DMS53 treated with DMSO at 0.1 percent for 48 hours (cell line): ENCODE data around the gene FBXW5.

Experiments used
- DNase-seq: peaks from one replicate; lab custom pipeline; 2025; ENCODE audit not compliant: unreplicated experiment; lab: John Stamatoyannopoulos, UW

Gene FBXW5

GRCh38 chr9:136978073-136978864, 33.7 kb upstream of the FBXW5 start:
- peak; percentile 23 for DNase-seq

GRCh38 chr9:136977649-136978072, 33.1 kb upstream of the FBXW5 start:
- DNase-seq: no peak

GRCh38 chr9:136977223-136977622, 32.7 kb upstream of the FBXW5 start, which contains the start of gene PTGDS:
TSS of gene PTGDS (plus strand) at chr9:136977504. CDS start at chr9:136977579, 75 bp downstream.
- no peak for DNase-seq

GRCh38 chr9:136975644-136976043, 31.1 kb upstream of the FBXW5 start:
- no peak for DNase-seq

GRCh38 chr9:136974817-136975535, 30.4 kb upstream of the FBXW5 start:
- DNase-seq: no peak

DNA sequence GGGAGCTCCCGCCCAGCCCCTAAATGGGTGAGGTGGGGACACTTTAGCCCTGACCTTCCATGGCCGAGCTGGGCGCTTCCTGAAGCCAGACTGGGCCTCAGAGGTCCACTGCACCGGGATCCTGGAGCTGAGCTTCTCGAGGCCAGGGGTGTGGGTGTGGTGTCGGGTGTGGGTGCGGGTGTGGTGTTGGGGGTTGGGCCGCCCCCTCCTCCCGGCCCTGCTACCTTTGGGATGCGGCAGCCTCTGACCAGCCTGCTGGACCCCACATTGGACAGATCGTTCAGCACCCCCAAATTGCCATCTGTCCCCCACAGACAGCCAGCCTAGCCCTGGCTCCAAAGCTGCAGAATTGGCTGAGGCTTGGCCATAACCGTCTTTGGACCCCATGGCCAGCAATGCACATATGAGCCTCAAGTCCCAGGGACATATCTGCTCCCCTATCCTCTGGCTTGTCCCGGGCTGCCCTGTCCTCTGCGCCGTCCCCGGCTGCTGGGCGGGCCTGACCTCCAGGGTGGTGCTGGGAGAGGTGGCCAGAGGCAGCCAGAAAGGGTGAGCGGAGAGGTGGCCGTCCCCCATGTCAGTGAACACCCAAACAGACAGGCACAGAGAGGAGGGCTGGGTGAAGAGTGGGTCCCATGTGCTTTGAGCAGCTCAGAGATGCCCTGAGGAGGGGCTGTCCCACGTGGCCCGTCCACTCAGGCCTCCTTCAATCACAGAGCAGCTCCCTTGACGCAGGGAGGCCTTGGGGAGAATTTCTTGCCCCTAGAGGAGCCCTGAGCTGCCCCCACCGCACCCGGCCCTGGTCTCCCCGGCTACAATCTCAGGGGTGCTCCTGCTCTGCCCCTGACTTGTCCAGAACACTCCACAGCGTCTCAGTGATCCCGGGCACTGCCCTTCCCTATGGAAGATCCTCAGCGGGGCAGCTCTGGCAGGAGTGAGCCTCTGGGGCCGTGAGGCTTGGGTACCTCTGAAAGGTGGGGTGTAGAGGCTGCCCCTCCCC, 29.4 kb upstream of the FBXW5 start:
- DNase-seq: no peak

DNA sequence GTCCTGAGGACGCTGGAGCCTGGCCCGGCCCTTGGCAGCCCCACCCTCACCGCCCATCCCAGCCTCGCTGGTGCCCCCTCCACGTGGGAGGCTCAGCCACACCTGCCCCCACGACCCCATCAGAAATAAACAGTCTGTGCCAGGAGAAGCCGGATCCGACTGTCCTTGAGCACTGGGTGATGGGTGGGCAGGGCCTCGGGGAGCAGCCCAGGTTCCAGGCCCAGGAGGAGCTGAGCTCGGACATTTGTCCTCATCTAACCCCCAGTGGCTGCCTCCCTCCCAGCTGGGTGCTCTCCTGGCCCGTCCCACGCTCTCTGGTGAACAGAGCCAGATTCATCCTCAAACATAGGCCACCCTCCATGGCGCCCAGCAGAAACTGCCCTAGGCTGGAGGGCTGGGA, 28.2 kb upstream of the FBXW5 start:
- DNase-seq: no peak

- no peak for DNase-seq
These were observed 27.8 kb upstream of the FBXW5 start for GRCh38 chr9:136972335-136972734.

DNA sequence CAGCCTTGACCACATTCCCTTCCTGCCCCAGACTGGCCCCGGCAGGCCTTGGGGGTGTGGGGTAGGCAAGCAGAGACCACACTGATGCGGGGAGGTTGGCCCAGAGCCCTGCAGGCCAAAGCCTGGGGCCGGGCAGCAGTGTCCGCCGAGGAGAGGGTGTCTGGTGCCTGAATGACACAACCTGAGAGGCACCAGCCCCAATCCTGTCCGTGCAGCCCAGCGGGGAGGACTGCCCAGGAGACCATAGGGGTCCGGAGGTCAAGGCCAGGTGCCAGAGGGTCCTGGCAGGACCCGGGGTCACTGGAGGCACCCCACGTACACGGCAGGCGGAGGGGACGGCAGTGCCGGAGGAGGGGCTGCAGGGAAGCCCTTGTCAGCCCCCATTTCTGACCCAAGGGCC, 27.2 kb upstream of the FBXW5 start:
- no peak for DNase-seq

DNA sequence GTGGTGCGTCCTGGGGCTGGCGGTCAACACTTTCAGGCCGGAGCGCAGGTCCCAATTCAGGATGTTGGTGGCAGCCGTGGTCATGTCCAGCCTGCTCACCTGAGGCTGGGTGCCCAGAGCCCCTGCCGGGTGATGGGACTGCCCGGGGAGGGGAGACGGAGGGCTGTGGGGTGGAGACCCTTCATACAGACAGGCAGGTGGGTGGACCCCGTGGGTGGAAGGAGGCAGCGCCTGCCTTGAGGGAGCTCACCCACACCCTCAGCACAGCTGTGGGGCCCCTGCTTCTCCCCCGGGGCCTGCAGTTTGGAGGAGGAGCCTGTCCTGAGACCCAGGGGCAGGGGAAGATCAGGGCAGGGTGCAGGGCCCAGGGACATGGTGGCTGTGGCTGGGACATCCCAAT, 25.8 kb upstream of the FBXW5 start:
- no peak for DNase-seq

- no peak for DNase-seq
These were observed 25.2 kb upstream of the FBXW5 start for GRCh38 chr9:136969774-136970173.

DNA sequence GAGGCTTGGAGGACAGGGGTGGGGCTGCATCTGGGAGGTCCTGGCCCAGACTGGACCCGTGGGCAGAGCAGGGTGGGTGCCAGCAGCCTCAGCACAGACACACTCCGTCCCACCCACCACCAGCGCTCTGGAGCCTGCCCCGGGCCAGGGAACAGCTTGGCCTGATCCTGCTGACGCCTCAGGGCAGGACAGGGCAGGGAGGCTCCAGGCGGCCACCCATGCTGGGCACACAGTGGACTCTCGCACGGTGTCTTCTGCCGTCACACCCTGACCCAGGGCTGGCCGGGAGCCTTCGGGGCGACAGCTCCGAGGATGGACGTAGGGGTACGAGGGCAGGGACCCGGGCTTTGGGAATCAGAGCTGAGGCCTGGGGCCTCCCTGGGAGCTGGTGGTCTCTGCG, 24.6 kb upstream of the FBXW5 start:
- no peak for DNase-seq

DNA sequence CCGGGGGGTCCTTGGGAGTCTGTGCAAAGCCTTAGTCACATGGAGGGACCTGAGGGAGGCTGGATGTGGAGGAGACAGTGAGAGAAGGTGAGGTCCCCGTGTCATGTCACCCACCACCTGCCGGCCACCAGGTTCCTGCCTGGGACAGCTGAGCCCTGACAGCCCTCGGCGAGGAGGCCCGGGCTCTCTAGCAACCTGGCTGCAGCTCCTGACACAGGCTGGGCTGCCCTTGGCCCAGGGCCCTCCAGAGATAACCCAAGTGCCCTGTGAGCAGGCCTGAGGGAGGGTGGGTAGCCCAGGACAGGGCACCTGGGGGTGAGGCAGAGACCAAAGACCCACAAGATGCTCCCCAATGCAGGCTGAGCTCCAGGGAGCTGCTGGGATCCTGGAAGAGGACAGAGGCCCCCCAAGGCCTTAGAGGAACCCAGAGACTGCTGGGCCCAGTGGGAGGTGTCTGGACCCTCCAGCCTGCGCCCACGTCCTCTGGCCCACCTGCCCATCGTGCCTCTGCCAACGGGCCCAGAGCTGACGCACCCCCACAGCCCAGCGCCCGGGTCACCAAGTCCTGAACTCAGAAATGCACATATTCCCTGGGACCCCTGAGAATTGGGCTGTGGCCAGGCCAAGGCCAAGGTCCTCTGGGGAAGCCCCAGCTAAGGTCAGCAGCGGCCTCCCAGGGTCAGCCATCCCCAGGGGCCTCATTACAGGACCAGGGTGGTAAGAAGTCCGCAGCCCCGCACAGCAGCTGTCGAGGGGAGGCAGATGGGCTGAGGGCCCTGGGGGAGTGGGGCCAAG, 24.0 kb upstream of the FBXW5 start:
- DNase-seq: no peak

GRCh38 chr9:136965771-136966484, 21.4 kb upstream of the FBXW5 start:
- no peak for DNase-seq

- DNase-seq: no peak
These were observed 20.4 kb upstream of the FBXW5 start for GRCh38 chr9:136964833-136965422.

DNA sequence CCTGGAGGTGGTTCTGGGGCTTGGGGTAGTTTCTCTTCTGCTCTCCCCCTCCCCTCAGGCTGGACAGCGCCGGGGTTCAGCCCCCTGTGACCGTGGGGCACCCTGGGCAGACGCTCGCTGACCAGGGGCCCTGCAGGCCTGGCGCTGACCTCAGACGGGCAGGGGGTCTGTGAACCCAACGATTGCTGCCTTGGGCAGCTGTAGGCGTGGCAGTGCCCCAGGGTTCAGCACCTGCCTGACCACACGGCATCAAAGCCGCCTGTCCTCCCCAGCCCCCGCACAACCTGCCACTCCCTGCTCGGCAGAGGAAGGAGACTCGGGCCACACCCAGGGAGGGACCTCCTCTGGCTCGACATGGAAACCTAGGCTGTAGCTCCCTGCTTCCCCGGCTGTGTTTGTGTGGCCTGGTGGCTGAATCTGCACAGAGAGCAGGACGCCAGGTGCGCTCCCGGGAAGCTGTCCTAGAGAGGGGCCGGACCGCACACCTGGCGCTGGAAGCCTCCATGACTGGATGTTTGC, 19.7 kb upstream of the FBXW5 start:
- peak; percentile 52 for DNase-seq

DNA sequence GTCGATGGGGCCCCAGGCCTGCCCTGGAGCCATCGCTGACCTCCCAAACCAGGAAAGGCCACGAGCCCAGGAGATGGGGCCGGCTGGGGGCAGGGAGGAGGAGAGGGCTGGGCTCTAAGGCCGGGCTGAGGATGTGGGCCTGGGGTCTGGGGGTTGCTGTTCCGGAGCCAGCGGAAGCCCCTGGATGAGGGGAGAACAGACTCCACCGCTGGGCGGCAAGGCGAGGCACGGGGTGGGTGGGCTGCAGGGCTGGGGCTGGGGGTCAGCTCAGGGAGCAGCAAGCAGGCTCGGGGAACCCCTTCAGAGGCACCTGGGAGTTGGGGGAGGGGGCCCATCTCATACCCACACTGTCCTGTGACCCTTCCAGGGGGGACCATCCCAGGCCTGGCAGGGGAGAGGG, 19.2 kb upstream of the FBXW5 start:
- no peak for DNase-seq

- no peak for DNase-seq
These were observed 18.8 kb upstream of the FBXW5 start for GRCh38 chr9:136963341-136963740.

- DNase-seq: no peak
These were observed 18.2 kb upstream of the FBXW5 start for GRCh38 chr9:136962701-136963248.
